ENCODE data around the gene WRNIP1.

- TF ChIP-seq, protein P1, sequence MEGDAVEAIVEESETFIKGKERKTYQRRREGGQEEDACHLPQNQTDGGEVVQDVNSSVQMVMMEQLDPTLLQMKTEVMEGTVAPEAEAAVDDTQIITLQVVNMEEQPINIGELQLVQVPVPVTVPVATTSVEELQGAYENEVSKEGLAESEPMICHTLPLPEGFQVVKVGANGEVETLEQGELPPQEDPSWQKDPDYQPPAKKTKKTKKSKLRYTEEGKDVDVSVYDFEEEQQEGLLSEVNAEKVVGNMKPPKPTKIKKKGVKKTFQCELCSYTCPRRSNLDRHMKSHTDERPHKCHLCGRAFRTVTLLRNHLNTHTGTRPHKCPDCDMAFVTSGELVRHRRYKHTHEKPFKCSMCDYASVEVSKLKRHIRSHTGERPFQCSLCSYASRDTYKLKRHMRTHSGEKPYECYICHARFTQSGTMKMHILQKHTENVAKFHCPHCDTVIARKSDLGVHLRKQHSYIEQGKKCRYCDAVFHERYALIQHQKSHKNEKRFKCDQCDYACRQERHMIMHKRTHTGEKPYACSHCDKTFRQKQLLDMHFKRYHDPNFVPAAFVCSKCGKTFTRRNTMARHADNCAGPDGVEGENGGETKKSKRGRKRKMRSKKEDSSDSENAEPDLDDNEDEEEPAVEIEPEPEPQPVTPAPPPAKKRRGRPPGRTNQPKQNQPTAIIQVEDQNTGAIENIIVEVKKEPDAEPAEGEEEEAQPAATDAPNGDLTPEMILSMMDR (conservative IDR thresholded peaks at IDR 0.05 in 1 of 2, IDR thresholded peaks at IDR 0.05 in 1 of 2; ENCODE audit: low read depth in 1 of 2, low read length in 2 of 2) = no peak
- no peak for TF ChIP-seq EZH2 (IDR thresholded peaks at IDR 0.05; ENCODE audit: low read length, missing control alignments)
Observed at GRCh38 chr6:2794171-2794730, 29.1 kb downstream of the WRNIP1 start.

Measured in fibroblast of lung (primary cell).